Adrenal gland (tissue), 5 donors: ENCODE measurements around the gene CDK17.

Experiments used
- POLR2A ChIP-seq, 2 donors: fragments of 450-650 bp; IDR thresholded peaks; one replicate each; pipeline ENCODE4 v1.6.1; 2017; ENCODE audit warnings: antibody characterized with exemption in 2 of 2, mild to moderate bottlenecking in 2 of 2, moderate library complexity in 1 of 2
- TF ChIP-seq, protein P1 (sequence below), 6 experiments: fragments of 450-650 bp in 4 of 6; fragments of 200-600 bp in 2 of 6; sonication (generic) in 1 of 6; IDR thresholded peaks; 1 replicate in 5 of 6; 2 replicates in 1 of 6; pipeline versions ENCODE4 v1.5.1 to v1.8.0; 2016 to 2021; ENCODE audit warnings: antibody characterized with exemption in 6 of 6, mild to moderate bottlenecking in 2 of 6, moderate library complexity in 1 of 6
- donor health status: DM: no; HTN: no; CAD: no.

DNA sequence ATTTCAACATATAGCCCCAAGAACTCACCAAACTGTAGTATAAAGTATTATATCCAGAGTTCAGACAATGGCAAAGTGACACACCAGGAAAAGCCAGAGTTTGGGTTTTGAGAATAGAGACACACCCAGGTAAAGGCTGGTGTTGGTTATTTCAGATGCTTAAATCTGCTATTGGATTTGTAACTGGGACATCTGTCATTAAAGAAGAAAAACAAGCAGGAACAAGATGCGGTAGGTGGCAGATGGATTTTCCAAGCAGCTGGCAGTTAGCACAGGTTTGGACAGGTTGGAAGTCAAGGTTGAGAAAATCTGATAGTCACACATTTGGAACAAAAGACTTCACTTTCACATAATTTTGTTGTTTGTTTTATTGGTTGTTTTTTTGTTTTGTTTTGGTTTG is 14.4 kb upstream of the CDK17 start:
- TF ChIP-seq, protein P1, sequence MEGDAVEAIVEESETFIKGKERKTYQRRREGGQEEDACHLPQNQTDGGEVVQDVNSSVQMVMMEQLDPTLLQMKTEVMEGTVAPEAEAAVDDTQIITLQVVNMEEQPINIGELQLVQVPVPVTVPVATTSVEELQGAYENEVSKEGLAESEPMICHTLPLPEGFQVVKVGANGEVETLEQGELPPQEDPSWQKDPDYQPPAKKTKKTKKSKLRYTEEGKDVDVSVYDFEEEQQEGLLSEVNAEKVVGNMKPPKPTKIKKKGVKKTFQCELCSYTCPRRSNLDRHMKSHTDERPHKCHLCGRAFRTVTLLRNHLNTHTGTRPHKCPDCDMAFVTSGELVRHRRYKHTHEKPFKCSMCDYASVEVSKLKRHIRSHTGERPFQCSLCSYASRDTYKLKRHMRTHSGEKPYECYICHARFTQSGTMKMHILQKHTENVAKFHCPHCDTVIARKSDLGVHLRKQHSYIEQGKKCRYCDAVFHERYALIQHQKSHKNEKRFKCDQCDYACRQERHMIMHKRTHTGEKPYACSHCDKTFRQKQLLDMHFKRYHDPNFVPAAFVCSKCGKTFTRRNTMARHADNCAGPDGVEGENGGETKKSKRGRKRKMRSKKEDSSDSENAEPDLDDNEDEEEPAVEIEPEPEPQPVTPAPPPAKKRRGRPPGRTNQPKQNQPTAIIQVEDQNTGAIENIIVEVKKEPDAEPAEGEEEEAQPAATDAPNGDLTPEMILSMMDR (IDR thresholded peaks at IDR 0.05) = no peak
- no peak for TF ChIP-seq POLR2A (IDR thresholded peaks at IDR 0.05)
